GM12864 (cell line): ENCODE measurements around the gene SLC66A1.

ENCODE experiments used
- DNase-seq: peaks from one replicate; pipeline ENCODE4 v3.0.0-alpha.2; 2011; ENCODE audit warnings: low read depth
- H3K4me3 ChIP-seq: 2 replicates; pipeline ENCODE4 v1.5.1; 2011; ENCODE audit warnings: mild to moderate bottlenecking, low read depth, low read length, control low read depth
- TF ChIP-seq, protein P1 (sequence below): IDR thresholded peaks from 2 replicates; pipeline ENCODE4 v1.5.1; 2011; ENCODE audit warnings: low read depth, mild to moderate bottlenecking, moderate library complexity, low read length, control low read depth, inconsistent platforms; ENCODE audit errors: missing control alignments

The SLC66A1 gene

DNA sequence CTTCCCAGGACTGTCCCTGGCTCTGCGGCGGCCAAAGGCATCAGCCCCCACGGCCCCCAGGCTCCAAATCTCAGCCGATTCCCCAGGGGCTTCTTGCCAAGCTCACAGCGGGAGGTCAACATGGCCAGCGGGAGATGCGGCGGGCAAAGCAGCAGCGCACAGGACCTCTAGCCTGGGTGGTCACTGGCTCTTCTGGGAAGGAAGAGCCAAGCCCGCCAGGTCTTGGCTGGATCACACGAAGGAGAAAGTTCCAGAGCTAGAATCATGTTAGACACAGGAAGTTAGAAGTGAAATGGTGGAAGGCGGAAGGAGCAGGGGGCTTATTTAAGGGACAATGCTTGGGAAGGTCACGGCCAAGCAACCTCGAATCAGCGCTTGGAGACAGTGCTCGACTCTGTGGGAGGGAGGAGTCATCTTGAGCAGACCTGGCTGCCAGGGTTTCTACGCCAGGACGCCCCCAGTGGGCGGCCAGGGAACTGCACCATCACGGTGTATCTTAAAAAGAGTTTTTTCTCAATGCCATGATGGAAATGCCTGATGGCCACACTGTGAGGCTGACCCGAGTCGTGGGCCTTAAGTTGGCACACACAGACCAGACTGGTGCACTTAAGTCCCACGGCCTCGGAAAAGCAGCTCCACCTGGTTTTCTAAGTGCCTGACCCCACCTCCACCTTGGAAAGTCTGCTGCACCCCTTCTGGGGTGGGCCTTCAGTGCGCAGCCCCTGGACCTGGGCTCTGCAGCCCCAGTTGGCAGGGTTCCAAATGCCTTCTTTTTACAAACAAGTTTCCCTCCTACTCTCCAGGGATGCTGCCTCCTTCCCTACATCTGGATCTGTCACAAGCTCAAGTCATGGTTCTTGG lies 29.3 kb downstream of the SLC66A1 start:
- TF ChIP-seq, protein P1, sequence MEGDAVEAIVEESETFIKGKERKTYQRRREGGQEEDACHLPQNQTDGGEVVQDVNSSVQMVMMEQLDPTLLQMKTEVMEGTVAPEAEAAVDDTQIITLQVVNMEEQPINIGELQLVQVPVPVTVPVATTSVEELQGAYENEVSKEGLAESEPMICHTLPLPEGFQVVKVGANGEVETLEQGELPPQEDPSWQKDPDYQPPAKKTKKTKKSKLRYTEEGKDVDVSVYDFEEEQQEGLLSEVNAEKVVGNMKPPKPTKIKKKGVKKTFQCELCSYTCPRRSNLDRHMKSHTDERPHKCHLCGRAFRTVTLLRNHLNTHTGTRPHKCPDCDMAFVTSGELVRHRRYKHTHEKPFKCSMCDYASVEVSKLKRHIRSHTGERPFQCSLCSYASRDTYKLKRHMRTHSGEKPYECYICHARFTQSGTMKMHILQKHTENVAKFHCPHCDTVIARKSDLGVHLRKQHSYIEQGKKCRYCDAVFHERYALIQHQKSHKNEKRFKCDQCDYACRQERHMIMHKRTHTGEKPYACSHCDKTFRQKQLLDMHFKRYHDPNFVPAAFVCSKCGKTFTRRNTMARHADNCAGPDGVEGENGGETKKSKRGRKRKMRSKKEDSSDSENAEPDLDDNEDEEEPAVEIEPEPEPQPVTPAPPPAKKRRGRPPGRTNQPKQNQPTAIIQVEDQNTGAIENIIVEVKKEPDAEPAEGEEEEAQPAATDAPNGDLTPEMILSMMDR = peak; percentile 97
- DNase-seq = peak; percentile 42
- no peak overlapping the region for H3K4me3 ChIP-seq

DNA sequence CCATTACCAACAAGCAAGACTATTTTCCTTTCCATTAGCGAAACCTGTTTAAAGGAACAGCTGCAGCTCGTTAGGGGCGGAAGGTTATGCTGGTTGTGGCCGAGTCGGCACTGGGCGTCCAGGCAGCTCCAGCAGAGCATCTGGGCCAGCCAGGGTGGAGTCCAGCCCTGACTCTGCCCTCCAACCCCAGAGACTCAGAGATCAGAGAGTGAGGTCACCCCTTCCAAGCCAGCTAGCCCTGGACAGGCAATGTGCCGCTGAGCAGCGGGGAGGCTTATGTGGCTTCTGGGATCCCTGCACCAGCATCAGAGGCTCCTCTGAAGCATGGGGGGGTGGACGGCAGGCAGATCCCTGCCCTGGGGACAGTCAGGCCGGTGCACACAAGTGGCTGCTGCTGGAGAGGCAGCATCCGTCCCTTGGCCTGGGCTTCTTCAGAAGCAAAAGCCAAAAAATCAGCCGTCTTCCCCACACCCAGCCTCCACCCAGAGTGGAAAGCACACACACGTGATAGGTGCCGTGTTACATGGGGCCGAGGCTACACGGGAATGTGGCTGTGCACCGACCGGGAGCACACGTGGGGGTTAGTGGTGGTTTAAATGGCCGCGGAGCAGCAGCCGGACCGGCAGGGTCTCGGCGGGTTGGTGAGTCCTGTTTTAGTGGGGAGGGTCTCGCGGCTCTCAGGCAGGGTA lies 30.1 kb downstream of the SLC66A1 start:
- DNase-seq = no peak
- no peak overlapping the region for H3K4me3 ChIP-seq
- TF ChIP-seq, protein P1 = no peak

DNA sequence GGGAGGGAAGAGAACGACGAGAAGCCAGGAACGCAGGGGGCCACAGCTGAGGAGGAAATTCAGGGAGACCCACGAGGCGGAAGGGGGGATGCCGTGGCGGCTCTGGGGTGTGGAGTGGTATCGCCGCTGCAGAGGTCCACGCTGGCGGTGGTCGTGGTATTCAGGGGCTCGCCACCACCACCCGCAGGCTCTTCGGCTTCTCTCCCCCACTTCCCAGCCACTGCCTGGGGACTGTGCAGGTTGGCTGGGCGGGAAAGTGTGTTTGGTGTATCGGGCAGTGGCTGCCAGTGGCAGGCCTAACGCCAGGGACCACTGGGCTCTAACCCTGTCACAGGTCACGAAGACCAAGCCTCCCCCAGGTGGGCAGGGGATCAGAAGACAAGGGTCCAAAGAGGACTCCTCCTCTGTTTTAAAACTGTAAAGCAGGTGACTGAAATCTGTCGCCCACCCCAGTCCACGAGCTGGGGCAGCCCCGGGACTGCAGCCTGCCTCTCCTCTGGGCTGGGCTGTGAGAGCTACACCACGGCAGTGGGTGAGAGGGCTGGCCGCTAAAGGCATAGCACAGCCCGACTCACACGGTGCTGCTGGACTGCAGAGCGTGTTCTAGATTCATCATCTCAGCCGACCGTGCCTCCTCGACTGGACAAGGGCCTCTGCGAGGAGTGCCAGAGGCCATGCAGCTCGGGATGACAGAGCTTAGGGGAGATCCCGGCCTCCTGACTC lies 30.9 kb downstream of the SLC66A1 start:
- TF ChIP-seq, protein P1 = no peak
- DNase-seq = no peak
- no peak overlapping the region for H3K4me3 ChIP-seq

DNA sequence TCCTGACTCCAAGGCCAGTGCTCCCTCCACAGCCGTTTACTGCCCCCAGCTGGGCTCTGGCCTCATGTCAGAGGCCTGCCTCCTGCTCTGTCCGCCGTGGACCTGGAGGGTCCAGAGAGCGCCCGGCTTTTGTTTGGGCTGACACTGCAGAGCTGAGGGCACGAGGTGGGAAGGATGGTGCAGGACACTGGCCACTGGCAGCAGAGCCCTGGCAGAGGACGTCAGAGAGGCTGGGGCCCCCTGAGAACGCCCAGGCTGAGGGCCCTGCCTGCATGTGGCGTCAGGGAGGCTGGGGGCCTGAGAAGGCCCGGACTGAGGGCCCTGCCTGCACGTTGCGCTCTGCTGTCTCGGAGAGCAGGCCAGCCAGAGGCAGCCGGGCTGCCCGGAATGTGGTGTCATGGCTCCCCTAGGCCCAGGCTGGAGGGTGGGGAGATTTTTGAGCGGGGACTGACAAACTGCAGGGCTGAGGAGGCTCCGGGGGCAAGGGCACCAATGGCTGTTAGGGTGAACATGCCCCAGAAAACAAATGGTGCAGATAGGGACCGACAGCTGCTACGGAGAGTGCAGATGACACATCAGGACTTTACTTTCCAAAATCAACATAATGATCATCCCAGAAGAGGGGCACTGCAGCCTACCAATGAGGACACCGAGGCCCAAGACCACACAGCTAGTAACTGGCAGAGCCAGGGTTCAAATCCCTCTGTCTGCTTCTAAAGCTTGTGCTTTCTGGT lies 31.7 kb downstream of the SLC66A1 start:
- TF ChIP-seq, protein P1 = no peak
- H3K4me3 ChIP-seq = no peak overlapping the region
- DNase-seq = no peak

DNA sequence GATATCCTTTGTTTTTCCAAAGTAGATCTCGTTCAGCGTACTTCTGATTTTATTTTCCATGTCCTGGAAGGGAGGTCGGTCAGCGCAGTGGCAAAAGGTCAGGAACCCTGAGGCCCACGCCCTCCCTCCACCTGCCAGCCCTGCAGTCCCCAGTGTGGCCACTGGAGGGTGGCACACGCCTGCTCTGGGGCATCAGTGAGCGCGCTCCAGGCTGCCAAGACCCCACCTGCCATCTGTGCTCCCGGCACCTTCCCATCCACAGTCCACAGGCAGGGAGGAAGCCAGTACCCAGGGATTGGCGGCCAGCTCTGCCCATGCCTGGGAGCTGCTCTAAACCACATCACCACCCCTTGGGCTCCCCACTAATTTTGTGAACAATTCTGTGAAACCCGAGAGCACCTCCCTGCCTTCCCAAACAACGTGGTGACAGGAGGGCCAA lies 32.3 kb downstream of the SLC66A1 start:
- TF ChIP-seq, protein P1 = peak; percentile 93
- no peak overlapping the region for H3K4me3 ChIP-seq
- DNase-seq = no peak

DNA sequence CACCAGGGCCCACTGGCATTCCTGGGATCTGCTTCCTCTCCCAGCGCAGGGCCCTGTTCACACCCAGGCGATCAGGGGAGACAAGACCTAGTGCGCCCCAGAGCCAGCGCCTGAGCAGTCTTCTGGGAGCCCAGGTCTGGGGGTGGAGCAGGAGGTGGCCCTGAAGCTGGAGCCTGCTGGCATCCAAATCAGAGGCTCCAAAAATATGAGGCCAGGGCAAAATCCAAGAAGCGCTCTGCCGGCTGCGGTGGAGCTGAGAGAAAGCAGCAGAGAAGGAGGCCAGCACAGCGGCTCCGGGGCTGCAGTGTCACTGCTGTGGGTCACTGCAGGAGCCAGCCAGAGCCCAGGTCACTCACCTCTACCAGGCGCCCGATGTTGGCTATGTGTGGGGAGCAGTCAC lies 32.7 kb downstream of the SLC66A1 start:
- H3K4me3 ChIP-seq = no peak overlapping the region
- TF ChIP-seq, protein P1 = no peak
- no peak for DNase-seq
